ENCODE results near the gene URM1.
A peak's percentile ranks its signal among the peaks of the same experiment; 100 is the strongest.
"Not testable (repeated sequence)": the region's sequence is repeated elsewhere in the genome, so short reads cannot be mapped to it uniquely, and the experiment has no call there.

URM1 gene

DNA sequence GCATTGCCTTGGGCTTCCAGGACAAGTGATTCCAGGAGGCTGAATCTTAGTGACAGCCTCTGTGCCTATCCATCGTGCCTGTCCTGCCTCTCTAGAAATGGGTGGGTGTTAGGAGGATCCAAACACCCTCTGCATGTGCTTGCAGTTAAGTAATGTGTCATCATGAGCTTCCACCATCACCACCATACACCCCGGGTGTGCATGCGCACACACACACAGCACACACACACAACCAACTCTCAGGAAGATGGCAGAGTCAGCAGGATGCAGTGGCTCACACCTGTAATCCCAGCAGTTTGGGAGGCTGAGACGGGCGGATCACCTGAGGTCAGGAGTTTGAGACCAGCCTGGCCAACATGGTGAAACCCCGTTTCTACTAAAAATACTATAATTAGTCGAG, 26.7 kb downstream of the URM1 start:
- no peak for DNase-seq (ENCODE audit: insufficient read length, low spot score)
- no peak for FAIRE-seq
- TF ChIP-seq POLR2A (IDR thresholded peaks at IDR 0.05; ENCODE audit: low read depth, low read length), result no peak

- FAIRE-seq, result no peak
- DNase-seq (ENCODE audit: insufficient read length, low spot score), result no peak
- TF ChIP-seq POLR2A (IDR thresholded peaks at IDR 0.05; ENCODE audit: low read depth, low read length), result no peak
Observed at GRCh38 chr9:128399861-128400260, 28.7 kb downstream of the URM1 start.

GRCh38 chr9:128404560-128404959, 33.4 kb downstream of the URM1 start:
- DNase-seq (ENCODE audit: insufficient read length, low spot score), result no peak
- no peak for FAIRE-seq
- no peak for TF ChIP-seq POLR2A (IDR thresholded peaks at IDR 0.05; ENCODE audit: low read depth, low read length)

GRCh38 chr9:128405077-128405779, 34.1 kb downstream of the URM1 start:
- FAIRE-seq, result no peak
- TF ChIP-seq POLR2A (IDR thresholded peaks at IDR 0.05; ENCODE audit: low read depth, low read length), result no peak
- DNase-seq (ENCODE audit: insufficient read length, low spot score), result no peak

- TF ChIP-seq POLR2A (IDR thresholded peaks at IDR 0.05; ENCODE audit: low read depth, low read length), result no peak
- FAIRE-seq (no peak), DNase-seq (ENCODE audit: insufficient read length, low spot score) (no peak)
Observed at GRCh38 chr9:128405780-128406171, 34.6 kb downstream of the URM1 start.

DNA sequence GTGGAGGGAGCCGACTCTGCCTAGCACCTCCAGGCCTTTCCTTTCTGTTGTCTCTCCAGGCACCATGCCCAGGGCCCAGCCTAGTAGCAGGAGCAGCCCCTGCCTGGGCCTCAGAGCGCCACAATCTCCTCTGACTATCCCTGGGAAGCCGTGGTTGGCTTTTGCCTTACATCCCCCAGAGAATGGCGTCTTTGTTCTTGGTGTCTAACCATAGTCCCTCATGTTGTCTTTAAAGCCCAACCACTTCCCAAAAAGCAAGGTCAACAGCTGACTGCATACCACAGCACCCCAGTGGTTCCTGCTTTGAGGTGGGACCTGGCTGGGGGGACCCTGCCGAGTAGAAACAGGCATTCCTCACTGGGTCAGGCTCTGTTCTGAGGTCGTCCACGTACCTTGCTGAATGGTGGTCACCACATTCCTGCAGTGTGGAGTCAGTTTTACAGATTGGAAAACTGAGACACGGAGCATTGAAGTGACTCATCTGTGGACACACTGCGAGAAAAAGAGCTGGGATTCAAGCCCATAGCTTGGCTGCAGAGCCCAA, 35.7 kb downstream of the URM1 start:
- FAIRE-seq, result no peak
- DNase-seq (ENCODE audit: insufficient read length, low spot score), result peak; percentile 70
- no peak for TF ChIP-seq POLR2A (IDR thresholded peaks at IDR 0.05; ENCODE audit: low read depth, low read length)

DNA sequence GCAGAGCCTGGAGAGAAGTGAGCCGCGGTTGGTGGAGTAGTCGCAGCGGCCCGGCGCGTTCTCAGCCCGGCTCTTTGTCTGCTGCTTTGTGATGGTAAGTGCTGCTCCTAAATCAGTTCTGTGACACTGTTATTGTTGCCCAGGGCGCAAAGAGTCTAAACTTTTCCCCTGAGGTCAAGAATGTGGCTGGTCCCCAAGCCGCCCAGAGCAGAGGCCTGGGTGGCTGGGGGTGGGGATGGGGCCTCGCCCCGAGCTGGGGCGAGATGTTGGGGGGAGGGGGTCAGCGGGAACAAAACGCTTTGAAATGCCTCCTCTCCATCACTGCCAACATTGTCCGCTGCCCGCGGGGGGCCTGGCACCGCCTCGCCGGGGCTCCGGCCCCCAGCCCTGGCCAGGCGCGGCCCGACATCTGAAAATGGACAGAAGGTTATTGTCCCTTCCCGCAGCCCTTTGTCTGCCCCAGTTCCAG, 37.8 kb downstream of the URM1 start:
- no peak for FAIRE-seq

DNA sequence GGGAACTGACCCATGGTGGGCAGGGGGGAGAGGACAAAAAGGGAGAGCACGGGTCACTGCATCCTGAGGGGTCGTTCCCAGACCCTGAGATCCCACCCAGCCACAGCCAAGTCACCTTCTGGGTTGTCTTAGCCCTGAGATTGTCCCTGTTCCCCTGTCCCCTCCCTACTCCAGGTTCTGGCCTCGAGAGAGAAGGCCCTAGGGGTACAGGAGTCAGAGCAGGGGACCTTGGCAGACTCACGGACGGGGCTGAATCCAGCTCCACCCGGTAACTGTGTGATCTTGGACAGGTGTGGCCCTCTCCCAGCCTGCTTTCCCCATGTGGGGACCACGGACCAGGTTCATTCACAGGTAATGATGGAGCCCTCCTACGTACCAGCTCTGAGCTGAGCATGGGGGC, 38.3 kb downstream of the URM1 start:
- no peak for FAIRE-seq
- no peak for TF ChIP-seq POLR2A (IDR thresholded peaks at IDR 0.05; ENCODE audit: low read depth, low read length)
- no peak for DNase-seq (ENCODE audit: insufficient read length, low spot score)

More for the DNA sequence above, 37.8 kb downstream of the URM1 start:
- TF ChIP-seq POLR2A (IDR thresholded peaks at IDR 0.05; ENCODE audit: low read depth, low read length), result no peak
- DNase-seq (ENCODE audit: insufficient read length, low spot score), result no peak

GRCh38 chr9:128409978-128410377, 38.8 kb downstream of the URM1 start:
- no peak for TF ChIP-seq POLR2A (IDR thresholded peaks at IDR 0.05; ENCODE audit: low read depth, low read length)
- DNase-seq (ENCODE audit: insufficient read length, low spot score) (no peak), FAIRE-seq (no peak)

- no peak for DNase-seq (ENCODE audit: insufficient read length, low spot score)
- TF ChIP-seq POLR2A (IDR thresholded peaks at IDR 0.05; ENCODE audit: low read depth, low read length), result no peak
- no peak for FAIRE-seq
Observed at GRCh38 chr9:128411364-128412119, 40.4 kb downstream of the URM1 start.

DNA sequence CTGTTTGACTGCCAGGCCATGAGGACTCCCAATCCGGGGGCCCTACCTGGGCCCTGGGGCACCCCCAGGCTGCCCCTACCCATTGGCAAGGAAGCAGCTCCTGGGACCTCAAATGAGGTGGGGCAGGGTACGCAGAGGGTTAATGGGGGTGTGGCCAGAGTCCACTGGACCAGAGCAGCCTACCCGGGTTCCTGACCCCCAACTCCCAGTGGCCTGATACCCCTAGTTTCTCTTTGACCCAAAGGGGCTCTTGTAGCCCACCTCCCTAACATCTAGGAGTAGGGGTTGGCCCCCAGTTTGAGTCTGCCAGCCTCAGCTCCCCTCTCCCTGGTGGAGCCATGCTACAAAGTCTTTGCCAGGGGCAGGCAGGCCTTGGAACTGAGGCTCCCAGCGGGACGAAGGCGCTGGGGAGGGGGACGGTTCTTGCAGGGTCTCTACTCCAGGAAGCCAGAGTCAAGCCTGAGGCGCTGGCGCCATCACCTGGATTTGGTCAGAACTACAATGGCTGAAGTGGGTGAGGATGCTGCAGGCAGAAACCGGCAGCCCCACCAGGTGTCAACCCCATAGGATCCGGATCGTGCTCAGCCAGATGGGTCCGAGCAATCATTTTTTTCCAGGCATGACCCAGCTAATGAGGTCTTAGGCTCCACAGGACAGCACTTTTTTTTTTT, 41.1 kb downstream of the URM1 start:
- FAIRE-seq (no peak), DNase-seq (ENCODE audit: insufficient read length, low spot score) (peak; percentile 70)
- no peak for TF ChIP-seq POLR2A (IDR thresholded peaks at IDR 0.05; ENCODE audit: low read depth, low read length)

DNA sequence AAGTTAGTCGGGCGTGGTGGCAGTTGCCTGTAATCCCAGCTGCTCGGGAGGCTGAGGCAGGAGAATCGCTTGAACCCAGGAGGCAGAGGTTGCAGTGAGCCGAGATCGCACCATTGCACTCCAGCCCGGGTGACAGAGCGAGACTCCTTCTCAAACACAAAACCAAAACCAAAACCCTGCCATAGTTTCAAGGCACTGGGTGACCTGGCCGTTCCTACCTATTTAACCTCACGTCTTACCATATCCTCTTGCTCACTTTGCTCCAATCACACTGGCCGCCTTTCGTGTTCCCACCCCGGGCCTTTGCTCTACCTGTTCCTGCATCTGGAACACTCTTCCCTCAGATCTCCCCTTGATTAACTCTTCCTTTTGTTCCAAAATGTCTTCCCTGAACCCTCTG, 42.6 kb downstream of the URM1 start:
- not testable (repeated sequence) for DNase-seq (ENCODE audit: insufficient read length, low spot score); FAIRE-seq

DNA sequence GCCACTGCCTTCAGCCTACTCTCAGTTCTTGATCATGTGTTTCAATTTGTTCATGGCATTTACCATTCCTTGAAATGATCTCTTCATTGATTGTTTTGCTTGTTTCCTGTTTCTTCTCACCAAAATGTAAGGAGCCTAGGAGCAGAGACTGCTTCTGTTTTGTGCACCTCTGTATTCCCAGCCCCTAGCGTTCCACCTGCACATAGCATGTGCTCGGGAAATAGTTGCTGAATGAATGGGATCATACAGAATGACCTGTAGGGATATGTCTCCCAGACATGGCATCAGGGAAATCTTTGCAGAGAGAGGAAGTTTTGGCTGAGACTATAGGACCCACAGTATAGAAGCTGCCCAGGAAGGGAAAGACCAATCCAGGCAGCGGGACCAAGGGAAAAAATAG, 43.3 kb downstream of the URM1 start:
- DNase-seq (ENCODE audit: insufficient read length, low spot score) (no peak), FAIRE-seq (no peak)
- no peak for TF ChIP-seq POLR2A (IDR thresholded peaks at IDR 0.05; ENCODE audit: low read depth, low read length)

- no peak for DNase-seq (ENCODE audit: insufficient read length, low spot score)
- no peak for TF ChIP-seq POLR2A (IDR thresholded peaks at IDR 0.05; ENCODE audit: low read depth, low read length)
- FAIRE-seq, result no peak
Observed at GRCh38 chr9:128415281-128415680, 44.1 kb downstream of the URM1 start.
